Measurements from ENCODE around the gene ITGA1.
"Not testable (repeated sequence)": the region's sequence is repeated elsewhere in the genome, so short reads cannot be mapped to it uniquely, and the experiment has no call there.

The ITGA1 gene

GRCh38 chr5:52863715-52864290 is 76.1 kb downstream of the ITGA1 start:
- no peak for DNase-seq (ENCODE audit: low spot score)
- no peak for TF ChIP-seq CTCF (IDR thresholded peaks at IDR 0.05; ENCODE audit: extremely low read depth, insufficient read depth, missing control alignments)
- in situ Hi-C loops (cut with MboI; ENCODE audit: low pct_unique_long_range_greater_than_20kb, low sequenced_read_pairs, unreplicated experiment), result no loop called here

GRCh38 chr5:52864371-52864770 is 76.7 kb downstream of the ITGA1 start:
- no peak for TF ChIP-seq CTCF (IDR thresholded peaks at IDR 0.05; ENCODE audit: extremely low read depth, insufficient read depth, missing control alignments)
- DNase-seq (ENCODE audit: low spot score), result no peak
- in situ Hi-C loops (cut with MboI; ENCODE audit: low pct_unique_long_range_greater_than_20kb, low sequenced_read_pairs, unreplicated experiment), result no loop called here

GRCh38 chr5:52864884-52865283 is 77.2 kb downstream of the ITGA1 start:
- no peak for TF ChIP-seq CTCF (IDR thresholded peaks at IDR 0.05; ENCODE audit: extremely low read depth, insufficient read depth, missing control alignments)
- in situ Hi-C loops (cut with MboI; ENCODE audit: low pct_unique_long_range_greater_than_20kb, low sequenced_read_pairs, unreplicated experiment), result no loop called here
- DNase-seq (ENCODE audit: low spot score), result no peak

- DNase-seq (ENCODE audit: low spot score); in situ Hi-C loops (cut with MboI; ENCODE audit: low pct_unique_long_range_greater_than_20kb, low sequenced_read_pairs, unreplicated experiment): not testable (repeated sequence)
These were observed 78.3 kb downstream of the ITGA1 start for GRCh38 chr5:52865991-52866390.

GRCh38 chr5:52867809-52868208 is 80.1 kb downstream of the ITGA1 start:
- no peak for DNase-seq (ENCODE audit: low spot score)
- in situ Hi-C loops (cut with MboI; ENCODE audit: low pct_unique_long_range_greater_than_20kb, low sequenced_read_pairs, unreplicated experiment), result no loop called here
- no peak for TF ChIP-seq CTCF (IDR thresholded peaks at IDR 0.05; ENCODE audit: extremely low read depth, insufficient read depth, missing control alignments)

GRCh38 chr5:52868417-52868816 is 80.7 kb downstream of the ITGA1 start:
- no peak for DNase-seq (ENCODE audit: low spot score)
- no peak for TF ChIP-seq CTCF (IDR thresholded peaks at IDR 0.05; ENCODE audit: extremely low read depth, insufficient read depth, missing control alignments)
- in situ Hi-C loops (cut with MboI; ENCODE audit: low pct_unique_long_range_greater_than_20kb, low sequenced_read_pairs, unreplicated experiment), result no loop called here

GRCh38 chr5:52869391-52869790 is 81.7 kb downstream of the ITGA1 start:
- no peak for DNase-seq (ENCODE audit: low spot score)
- no peak for TF ChIP-seq CTCF (IDR thresholded peaks at IDR 0.05; ENCODE audit: extremely low read depth, insufficient read depth, missing control alignments)
- in situ Hi-C loops (cut with MboI; ENCODE audit: low pct_unique_long_range_greater_than_20kb, low sequenced_read_pairs, unreplicated experiment), result no loop called here
